Body of pancreas (tissue), 4 donors: Measurements from ENCODE around the gene B3GAT1.

ENCODE experiments used
- POLR2A ChIP-seq, 3 donors: fragments of 450-650 bp; IDR thresholded peaks; one replicate each; pipeline ENCODE4 v1.6.1; 2016; ENCODE audit warnings: antibody characterized with exemption in 3 of 3, mild to moderate bottlenecking in 2 of 3
- TF ChIP-seq, protein P1 (sequence below), 7 experiments: fragments of 450-650 bp in 4 of 7; fragments of 200-600 bp in 3 of 7; sonication (generic) in 3 of 7; IDR thresholded peaks; one replicate each; pipeline ENCODE4 v1.5.1; 2016 to 2019; ENCODE audit warnings: antibody characterized with exemption in 7 of 7

GRCh38 chr11:134460881-134461280, 48.8 kb upstream of the B3GAT1 start:
- TF ChIP-seq POLR2A (IDR thresholded peaks at IDR 0.05), result no peak
- TF ChIP-seq, protein P1, sequence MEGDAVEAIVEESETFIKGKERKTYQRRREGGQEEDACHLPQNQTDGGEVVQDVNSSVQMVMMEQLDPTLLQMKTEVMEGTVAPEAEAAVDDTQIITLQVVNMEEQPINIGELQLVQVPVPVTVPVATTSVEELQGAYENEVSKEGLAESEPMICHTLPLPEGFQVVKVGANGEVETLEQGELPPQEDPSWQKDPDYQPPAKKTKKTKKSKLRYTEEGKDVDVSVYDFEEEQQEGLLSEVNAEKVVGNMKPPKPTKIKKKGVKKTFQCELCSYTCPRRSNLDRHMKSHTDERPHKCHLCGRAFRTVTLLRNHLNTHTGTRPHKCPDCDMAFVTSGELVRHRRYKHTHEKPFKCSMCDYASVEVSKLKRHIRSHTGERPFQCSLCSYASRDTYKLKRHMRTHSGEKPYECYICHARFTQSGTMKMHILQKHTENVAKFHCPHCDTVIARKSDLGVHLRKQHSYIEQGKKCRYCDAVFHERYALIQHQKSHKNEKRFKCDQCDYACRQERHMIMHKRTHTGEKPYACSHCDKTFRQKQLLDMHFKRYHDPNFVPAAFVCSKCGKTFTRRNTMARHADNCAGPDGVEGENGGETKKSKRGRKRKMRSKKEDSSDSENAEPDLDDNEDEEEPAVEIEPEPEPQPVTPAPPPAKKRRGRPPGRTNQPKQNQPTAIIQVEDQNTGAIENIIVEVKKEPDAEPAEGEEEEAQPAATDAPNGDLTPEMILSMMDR (IDR thresholded peaks at IDR 0.05), result no peak
